ENCODE results near the gene SNX33.
"Not testable (repeated sequence)": the region's sequence is repeated elsewhere in the genome, so short reads cannot be mapped to it uniquely, and the experiment has no call there.

SNX33 gene

GRCh38 chr15:75699961-75700874, 52.5 kb downstream of the SNX33 start:
- peak; percentile 34 for DNase-seq (ENCODE audit: low spot score)

DNA sequence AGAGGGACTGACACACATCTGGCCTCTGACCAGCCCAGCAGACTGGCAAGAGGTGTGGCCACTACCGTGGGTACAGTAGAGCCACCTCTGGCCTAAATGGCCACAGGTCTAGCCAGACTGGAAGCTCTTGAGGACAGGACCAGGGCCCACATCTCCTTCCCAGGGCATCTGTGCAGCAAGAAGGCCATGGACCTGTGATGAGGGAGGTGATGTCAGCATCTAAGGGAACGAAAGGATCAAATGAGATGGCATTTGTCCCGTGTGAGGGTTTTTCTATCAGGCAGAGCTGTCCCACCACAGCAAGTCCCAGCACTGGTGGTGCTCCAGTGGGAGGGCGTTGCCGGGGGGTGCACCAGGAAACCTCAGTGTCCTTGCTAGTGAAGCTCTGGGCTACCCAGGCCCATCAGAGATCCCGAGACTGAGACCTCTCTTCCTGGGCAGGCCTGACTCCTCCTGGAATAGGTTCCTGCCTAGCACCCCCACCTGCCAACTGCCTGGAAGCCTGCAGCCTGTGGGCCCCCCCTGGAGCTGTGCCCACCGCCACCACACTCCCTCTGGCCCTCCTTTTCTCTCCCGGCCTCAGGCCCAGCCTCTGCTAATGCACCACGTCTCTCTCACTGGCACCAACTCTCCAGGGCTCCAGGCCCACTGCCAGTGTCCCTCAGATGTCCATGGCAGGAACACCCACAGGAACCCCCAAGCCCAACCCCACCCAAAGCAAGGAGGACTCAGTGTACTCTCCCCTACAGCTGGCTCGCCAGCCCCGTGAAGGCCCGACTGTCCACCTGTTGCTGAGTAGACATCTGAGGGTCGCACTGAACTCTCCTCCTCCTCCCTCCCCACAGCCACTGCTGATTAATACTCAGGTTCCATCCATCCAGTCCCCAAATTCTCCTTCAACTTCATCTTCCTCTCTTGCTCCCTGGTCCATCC, 53.6 kb downstream of the SNX33 start:
- DNase-seq (ENCODE audit: low spot score), result not testable (repeated sequence)

DNA sequence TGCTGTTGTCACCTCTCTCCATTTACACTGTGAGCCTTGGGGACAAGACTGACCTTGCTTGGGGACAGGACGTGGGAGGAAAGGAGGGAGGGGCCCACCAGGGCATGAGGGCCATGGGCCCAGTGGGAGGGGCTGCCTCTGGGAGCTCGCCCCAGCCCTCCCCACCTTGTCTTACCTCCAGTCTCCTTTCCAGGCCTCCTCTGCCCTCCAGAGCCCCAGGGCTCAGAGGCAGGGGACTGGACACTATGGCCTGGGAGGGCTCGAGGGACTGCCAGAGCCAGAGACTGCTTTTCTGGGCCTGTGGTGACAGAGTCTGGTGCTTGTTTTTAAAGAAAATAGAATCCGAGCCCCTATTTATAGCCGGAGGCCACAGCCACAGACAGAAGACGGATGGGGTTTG, 54.7 kb downstream of the SNX33 start:
- no peak for DNase-seq (ENCODE audit: low spot score)

DNA sequence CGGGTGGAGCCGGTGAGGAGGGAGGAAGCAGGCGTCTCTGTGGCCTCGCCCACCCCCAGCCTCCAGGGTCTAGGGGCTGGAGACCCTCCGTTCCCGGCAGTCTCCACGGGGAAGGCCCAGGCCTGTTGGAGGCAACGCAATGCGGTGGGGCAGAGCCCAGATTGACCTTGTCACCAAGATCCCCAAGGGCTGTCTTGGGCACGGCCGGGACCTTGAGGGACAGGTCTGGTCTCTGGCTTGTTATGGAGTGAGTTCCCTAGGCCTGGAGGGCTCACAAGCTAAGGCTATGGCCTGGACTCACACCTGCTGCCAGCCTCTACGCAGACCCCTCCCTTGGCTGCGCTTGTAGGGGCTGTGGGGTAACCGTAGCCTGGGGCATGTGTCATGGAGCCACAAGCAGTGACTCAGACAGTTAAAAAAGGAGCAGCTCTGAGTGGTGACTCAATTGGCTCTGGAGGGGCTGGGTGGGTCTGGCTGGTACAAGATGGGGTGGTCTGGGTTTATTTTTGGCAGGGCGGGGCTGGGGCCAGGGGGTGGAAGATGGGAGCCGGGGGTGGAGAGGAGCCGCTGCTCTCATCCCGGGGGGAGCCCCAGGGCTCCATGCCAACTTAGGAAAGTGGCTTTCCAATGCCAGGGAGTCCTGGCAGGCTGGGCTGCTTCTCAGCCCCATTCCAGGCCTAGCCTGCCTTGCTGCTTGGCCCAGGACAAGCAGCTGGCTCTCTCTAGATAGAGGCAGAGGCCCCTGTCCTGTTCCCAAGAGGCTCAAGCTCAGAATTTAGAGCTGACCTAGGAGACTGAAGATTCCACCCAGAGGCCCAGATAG, 55.9 kb downstream of the SNX33 start:
- DNase-seq (ENCODE audit: low spot score), result not testable (repeated sequence)

GRCh38 chr15:75704263-75704615, 56.5 kb downstream of the SNX33 start:
- no peak for DNase-seq (ENCODE audit: low spot score)

DNA sequence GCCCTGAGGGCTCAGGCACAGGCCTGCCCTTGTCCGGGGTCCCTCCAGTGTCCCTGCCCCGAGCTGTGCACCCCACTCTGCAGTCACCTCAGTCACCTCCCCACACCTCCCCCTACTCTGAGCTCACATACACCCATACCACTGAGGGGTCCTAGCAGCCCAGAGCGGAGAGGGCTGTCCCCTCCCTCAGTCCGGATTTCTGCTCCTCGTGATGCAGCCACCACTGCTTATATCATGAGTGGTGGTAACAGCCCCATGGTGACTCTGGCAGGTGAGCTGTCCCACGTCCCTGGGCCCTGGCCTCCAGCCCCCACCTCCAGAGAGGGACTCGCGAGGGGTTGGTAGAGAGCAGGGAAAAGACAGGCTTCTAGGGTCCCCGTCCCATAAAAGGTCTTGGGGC, 56.9 kb downstream of the SNX33 start:
- DNase-seq (ENCODE audit: low spot score), result no peak

- DNase-seq (ENCODE audit: low spot score), result not testable (repeated sequence)
These were observed 57.7 kb downstream of the SNX33 start for GRCh38 chr15:75705375-75705774.

DNA sequence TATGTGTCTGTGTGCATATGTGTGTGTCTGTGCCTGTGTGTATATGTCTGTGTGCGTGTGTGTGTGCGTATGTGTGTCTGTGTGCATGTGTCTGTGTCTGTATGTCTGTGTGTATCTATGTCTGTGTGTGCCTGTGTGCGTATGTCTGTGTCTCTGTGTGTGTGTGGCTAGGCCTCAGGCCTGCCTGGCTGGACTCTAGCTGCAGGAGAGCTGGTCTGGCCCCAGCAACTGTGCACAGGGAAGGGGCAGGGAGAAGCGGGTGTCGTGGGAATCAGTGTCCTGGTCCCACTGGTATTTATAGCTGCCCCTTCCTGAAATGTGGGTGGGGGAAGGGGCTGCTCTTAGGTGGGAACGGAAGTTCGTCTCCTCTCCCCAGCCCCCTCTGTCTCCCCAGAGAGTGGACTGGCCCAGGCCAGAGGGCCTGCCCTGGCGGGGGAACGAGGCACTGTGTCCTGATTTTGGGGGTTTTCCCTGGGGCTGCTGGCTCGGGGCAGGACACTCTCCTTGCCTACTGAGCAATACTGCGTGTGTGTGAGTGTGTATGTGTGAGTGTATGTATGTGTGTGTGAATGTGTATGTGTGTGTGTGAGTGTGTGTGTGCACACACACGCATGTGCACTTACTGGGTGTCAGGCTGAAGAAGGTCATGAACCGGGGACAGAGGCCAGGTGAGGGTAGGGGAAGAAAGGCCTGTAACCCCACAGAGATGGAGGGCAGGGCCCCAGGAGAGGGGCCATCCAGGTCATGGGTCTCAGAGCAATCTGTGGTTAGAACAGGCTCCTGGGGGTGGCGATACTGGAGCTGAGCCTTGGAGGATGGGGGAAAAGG, 58.4 kb downstream of the SNX33 start:
- DNase-seq (ENCODE audit: low spot score), result no peak

DNA sequence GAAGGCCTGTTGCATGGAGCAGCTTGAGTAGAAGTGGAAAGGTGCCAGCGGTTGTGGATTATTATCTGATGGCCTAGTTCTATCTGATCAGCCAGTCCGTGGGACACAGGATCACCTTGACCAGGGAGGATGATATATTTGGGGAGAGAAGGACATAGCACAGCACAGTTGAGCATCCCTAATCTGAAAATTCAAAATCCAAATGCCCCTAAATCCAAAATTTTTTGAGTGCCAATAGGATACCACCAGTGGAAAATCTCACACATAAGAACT, 58.9 kb downstream of the SNX33 start:
- no peak for DNase-seq (ENCODE audit: low spot score)

DNA sequence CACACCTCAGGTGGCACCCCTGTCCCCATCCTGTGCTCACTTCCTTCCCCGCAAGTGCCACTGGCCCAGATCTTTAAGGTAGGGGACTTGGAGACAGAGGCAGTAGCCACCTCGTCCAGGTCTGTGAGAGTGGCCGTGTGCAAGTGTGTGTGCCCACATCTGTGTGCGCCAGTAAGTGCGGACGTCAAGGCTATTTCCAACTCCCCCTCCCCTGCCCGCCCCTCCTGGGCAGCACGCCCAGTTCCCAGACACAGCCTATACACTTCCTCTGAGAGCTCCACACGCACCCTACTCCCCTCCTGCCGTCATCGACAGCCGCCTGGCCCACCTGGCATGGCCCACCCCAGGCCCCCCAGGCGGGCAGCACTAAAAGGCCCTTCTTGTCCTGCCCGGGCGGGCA, 61.7 kb downstream of the SNX33 start:
- not testable (repeated sequence) for DNase-seq (ENCODE audit: low spot score)

DNA sequence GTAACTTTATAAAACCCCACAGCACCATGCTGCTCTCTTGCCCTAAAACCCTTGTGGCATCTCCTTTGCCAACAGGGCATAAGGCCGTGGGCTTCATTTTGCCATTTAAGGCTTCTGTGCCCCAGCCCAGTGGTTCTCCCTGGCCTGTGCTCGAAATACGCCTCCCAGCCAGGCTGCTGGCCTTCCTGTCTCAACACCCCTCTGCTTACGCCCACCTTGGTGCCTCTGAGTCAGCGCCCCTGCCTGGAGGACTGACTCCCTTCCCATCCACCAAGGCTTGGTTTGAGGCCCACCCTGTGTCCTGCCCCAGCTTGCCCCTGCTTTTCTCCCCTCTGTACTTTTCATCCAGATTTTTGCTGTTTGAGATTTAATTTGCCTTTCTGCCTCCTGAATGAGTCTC, 63.2 kb downstream of the SNX33 start:
- not testable (repeated sequence) for DNase-seq (ENCODE audit: low spot score)

DNA sequence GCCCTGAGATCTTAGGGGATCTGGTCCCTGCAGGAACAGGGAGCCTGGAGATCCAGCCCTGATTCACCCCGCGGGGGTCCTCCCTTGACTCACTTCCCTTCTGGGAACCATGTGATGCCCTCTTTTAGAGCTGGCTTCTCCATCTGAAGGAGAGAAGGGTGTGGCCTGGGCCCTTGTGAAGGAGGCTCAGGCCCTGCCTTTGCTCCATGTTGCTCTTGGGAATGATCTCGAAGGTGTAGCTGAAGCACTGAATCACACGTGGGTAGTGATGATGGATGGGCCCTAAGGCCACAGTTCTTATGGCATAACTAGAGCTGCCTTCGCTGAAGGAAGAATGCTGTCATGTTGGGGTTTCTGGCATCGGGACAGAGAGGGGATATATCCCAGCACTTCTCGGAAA, 63.8 kb downstream of the SNX33 start:
- DNase-seq (ENCODE audit: low spot score), result not testable (repeated sequence)
